Muscle of leg (tissue), 11 donors: ENCODE results near the gene TTLL6. TPM values are rescaled to one million over a fixed set of nuclear protein-coding genes. Genes with fewer than 3 reads are reported as not detected.
"Not testable (repeated sequence)": the region's sequence is repeated elsewhere in the genome, so short reads cannot be mapped to it uniquely, and the experiment has no call there.

Experiments
- DNase-seq: peaks from one replicate; pipeline ENCODE4 v3.0.0; 2013
- H3K27ac ChIP-seq: one replicate; pipeline ENCODE4 v1.5.1; 2013; ENCODE audit warnings: mild to moderate bottlenecking, low read length, control low read depth
- H3K27me3 ChIP-seq: one replicate; pipeline ENCODE4 v1.6.1; 2013; ENCODE audit warnings: low read length; ENCODE audit not compliant: control insufficient read depth, insufficient read depth
- H3K36me3 ChIP-seq: one replicate; pipeline ENCODE4 v1.6.1; 2013; ENCODE audit warnings: low read length; ENCODE audit not compliant: control insufficient read depth, insufficient read depth
- H3K4me1 ChIP-seq: one replicate; pipeline ENCODE4 v1.6.1; 2013; ENCODE audit warnings: low read length; ENCODE audit not compliant: control insufficient read depth, insufficient read depth
- H3K4me3 ChIP-seq: one replicate; pipeline ENCODE4 v1.5.1; 2013; ENCODE audit warnings: low read length, control low read depth
- H3K9me3 ChIP-seq: replicated peaks from 2 replicates; pipeline ENCODE4 v1.6.1; 2013; ENCODE audit warnings: low read depth, low read length; ENCODE audit not compliant: control insufficient read depth
- WGBS: methylation state at CpG from one replicate; pipeline ENCODE4 v1.1.5; 2013; ENCODE audit warnings: missing lambda C conversion rate; ENCODE audit not compliant: insufficient coverage; 5-methylcytosine and 5-hydroxymethylcytosine counted together
- polyA plus RNA-seq, 8 donors: library from polyadenylated mRNA; unstranded; fragments of 120-200 nt; gene quantifications; one replicate each; pipeline versions ENCODE4 v1.2.1 to v1.2.3, GENCODE V29; 2013; ENCODE audit warnings: inconsistent platforms in 1 of 8, low replicate concordance in 1 of 8; ENCODE audit not compliant: insufficient read length in 8 of 8, insufficient read depth in 1 of 8
- total RNA-seq: library from RNA; stranded (reverse); fragments of 120-200 nt; gene quantifications from one replicate; pipeline ENCODE4 v1.2.4, GENCODE V29; 2013

The TTLL6 gene
- total and polyA plus RNA-seq, 9 donors = 0.25 to 0.62 TPM; not detected in 7

GRCh38 chr17:48816438-48816773 lies 623 bp downstream of the TTLL6 start:
- 4% methylated on average over 7 of the region's 7 CpGs for WGBS
- DNase-seq = no peak
- peaks cover 10% of the 10 kb centered on the region for H3K4me1 ChIP-seq
- no peaks in the 10 kb centered on the region for H3K9me3 ChIP-seq
- H3K4me3 ChIP-seq = no peak overlapping the region
- H3K36me3 ChIP-seq = no peaks in the 10 kb centered on the region
- peaks cover 63% of the 10 kb centered on the region for H3K27me3 ChIP-seq
- H3K27ac ChIP-seq = no peak overlapping the region

DNA sequence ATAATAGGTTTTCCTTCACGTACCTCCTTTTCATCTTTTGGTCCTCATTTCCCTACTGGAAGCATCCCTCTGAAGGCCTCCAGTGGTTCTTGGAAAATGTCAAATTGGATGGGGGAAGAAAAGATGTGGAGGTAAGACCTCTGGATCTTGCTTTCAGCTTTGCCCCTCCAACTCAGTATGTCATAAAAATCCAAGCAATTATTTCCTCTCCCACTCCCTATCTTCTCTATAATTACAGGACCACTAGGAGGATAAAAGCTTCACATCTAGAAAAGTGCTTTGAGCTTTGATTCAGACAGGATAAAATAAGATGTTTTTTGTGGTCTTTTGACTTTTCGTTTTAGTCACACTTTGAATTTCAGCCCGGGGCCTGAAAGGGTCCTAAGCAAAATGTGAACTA lies 1.7 kb downstream of the TTLL6 start:
- no peaks in the 10 kb centered on the region for H3K36me3 ChIP-seq
- H3K27me3 ChIP-seq = peaks cover 64% of the 10 kb centered on the region
- no peak for DNase-seq
- 55% methylated on average over 2 of the region's 3 CpGs for WGBS
- no peaks in the 10 kb centered on the region for H3K9me3 ChIP-seq
- H3K4me3 ChIP-seq = no peak overlapping the region
- H3K4me1 ChIP-seq = peaks cover 10% of the 10 kb centered on the region
- H3K27ac ChIP-seq = no peak overlapping the region

- Histone ChIP-seq H3K4me3 (no peak overlapping the region), H3K27me3 (peaks cover 59% of the 10 kb centered on the region), H3K9me3 (no peaks in the 10 kb centered on the region), H3K36me3 (no peaks in the 10 kb centered on the region), H3K4me1 (peaks cover 10% of the 10 kb centered on the region), H3K27ac (no peak overlapping the region)
- WGBS = 51% methylated on average over 4 of the region's 7 CpGs
- DNase-seq = no peak
Observed at GRCh38 chr17:48814504-48814903, 2.5 kb downstream of the TTLL6 start.

DNA sequence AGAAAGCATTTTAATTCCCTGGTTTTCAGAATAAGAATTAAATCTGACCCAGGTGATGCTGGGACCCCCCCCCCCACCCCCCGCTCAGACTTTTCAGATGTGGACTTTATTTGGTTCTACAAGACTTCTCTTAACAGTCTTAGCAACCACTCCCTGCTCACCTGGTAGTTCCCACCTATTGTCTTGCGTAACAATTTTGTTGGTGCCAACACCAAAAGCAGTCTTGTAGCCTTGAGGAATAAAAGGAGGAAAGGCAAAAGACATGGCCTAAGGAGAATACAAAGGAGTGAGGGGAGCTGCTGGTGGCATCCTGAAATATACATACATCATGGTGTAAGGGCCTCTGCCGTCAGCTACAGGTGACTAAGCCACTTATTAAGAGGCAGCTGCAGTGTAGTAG lies 5.0 kb downstream of the TTLL6 start:
- Histone ChIP-seq H3K27ac (no peak overlapping the region), H3K4me1 (peaks cover 6% of the 10 kb centered on the region), H3K27me3 (peaks cover 40% of the 10 kb centered on the region), H3K4me3 (no peak overlapping the region), H3K36me3 (no peaks in the 10 kb centered on the region), H3K9me3 (no peaks in the 10 kb centered on the region)
- DNase-seq = no peak
- WGBS = 100% methylated on average over 1 of the region's 3 CpGs

DNA sequence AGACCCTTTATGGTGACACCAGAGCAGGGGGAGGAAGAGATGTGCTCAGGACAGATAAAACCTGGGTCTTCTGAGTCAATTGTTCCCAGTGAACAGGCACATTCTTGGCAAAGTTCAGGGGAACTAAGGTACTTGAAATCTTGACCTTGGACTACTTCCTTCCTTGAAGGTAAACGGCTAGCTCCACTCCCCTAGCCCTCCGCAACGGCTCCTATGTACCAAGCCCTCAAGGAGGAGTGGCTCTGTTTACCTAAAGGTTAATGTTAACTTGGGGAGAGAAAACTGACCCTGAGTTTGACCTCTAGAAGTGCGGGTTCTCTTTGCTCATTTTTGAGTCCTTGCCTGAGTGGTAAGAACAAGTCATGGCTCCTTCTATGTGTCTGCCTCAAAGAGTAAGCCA lies 7.8 kb downstream of the TTLL6 start:
- DNase-seq = no peak
- no peaks in the 10 kb centered on the region for H3K9me3 ChIP-seq
- H3K4me1 ChIP-seq = no peaks in the 10 kb centered on the region
- H3K4me3 ChIP-seq = no peak overlapping the region
- H3K36me3 ChIP-seq = no peaks in the 10 kb centered on the region
- H3K27ac ChIP-seq = no peak overlapping the region
- 83% methylated on average over 1 of the region's 4 CpGs for WGBS
- peaks cover 30% of the 10 kb centered on the region for H3K27me3 ChIP-seq

DNA sequence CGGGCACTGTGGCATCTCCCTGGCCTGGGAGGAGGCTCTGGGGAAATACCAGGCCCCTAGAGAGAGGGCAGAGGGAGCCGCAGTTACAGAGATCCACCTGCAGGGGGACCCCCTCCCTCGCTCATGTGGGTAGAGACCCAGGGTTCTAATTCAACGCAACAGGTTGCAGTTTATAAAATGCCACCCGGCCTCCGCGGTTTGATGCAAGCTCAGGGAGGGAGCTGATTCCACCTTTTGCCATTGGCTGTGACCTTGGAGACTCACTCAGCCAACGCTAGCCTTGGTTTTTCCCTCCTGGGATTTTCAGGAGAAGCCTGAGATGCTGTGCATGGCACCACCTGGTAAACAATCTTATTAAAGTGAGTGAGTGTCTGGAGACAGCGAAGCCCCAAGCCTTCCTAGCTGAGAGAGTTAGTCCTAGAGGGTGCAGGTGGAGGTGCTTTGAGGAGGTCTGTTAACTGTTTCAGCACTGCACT lies 12.1 kb downstream of the TTLL6 start:
- 1% methylated on average over 7 of the region's 9 CpGs for WGBS
- H3K4me1 ChIP-seq = peaks cover 9% of the 10 kb centered on the region
- no peak overlapping the region for H3K27ac ChIP-seq
- peaks cover 28% of the 10 kb centered on the region for H3K27me3 ChIP-seq
- no peak overlapping the region for H3K4me3 ChIP-seq
- H3K36me3 ChIP-seq = no peaks in the 10 kb centered on the region
- DNase-seq = no peak
- H3K9me3 ChIP-seq = no peaks in the 10 kb centered on the region

DNA sequence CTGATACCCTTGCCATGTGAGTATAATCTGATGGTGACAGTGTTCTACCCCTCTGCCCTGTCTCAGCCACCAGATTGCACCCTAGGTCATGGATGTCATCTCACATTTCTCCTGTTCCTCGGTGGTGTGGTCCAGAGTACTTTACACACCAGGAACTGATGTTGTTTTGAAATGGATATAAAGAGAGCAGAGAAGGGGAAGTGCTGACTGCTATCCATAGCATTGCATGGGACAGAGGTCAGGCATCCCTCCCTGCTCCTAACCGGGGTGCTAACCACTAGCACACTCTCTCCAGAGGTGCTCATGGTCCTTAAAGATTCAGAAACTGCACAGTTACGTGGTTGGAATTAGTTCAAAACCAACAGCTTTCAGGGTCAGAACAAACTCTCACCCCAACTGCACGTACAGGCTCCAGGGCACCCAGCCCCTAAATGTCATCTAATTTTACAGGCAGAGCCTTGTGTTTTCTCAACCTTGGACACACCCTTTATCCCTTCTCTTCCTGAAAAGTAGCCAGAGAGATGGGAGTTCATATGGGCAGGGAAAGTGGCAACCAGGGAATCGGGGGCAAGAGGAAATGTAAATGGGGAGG lies 16.3 kb downstream of the TTLL6 start:
- Histone ChIP-seq H3K4me1 (peaks cover 9% of the 10 kb centered on the region), H3K27ac (no peak overlapping the region), H3K9me3 (no peaks in the 10 kb centered on the region), H3K27me3 (peaks cover 37% of the 10 kb centered on the region), H3K4me3 (no peak overlapping the region), H3K36me3 (no peaks in the 10 kb centered on the region)
- DNase-seq = no peak
- WGBS = 58% methylated on average over 3 of the region's 5 CpGs

- 85% methylated on average over 8 of the region's 11 CpGs for WGBS
Observed at GRCh38 chr17:48799069-48799723, 17.8 kb downstream of the TTLL6 start.

GRCh38 chr17:48796163-48796522 lies 20.9 kb downstream of the TTLL6 start:
- not testable (repeated sequence) for H3K4me3 ChIP-seq
- WGBS = 24% methylated on average over 4 of the region's 6 CpGs
- H3K27me3 ChIP-seq = peaks cover 51% of the 10 kb centered on the region

More at GRCh38 chr17:48799069-48799723, 17.8 kb downstream of the TTLL6 start:
- Histone ChIP-seq H3K36me3 (no peaks in the 10 kb centered on the region), H3K27me3 (peaks cover 32% of the 10 kb centered on the region), H3K4me1 (peaks cover 9% of the 10 kb centered on the region), H3K27ac (no peak overlapping the region), H3K4me3 (no peak overlapping the region), H3K9me3 (no peaks in the 10 kb centered on the region)
- DNase-seq = no peak

DNA sequence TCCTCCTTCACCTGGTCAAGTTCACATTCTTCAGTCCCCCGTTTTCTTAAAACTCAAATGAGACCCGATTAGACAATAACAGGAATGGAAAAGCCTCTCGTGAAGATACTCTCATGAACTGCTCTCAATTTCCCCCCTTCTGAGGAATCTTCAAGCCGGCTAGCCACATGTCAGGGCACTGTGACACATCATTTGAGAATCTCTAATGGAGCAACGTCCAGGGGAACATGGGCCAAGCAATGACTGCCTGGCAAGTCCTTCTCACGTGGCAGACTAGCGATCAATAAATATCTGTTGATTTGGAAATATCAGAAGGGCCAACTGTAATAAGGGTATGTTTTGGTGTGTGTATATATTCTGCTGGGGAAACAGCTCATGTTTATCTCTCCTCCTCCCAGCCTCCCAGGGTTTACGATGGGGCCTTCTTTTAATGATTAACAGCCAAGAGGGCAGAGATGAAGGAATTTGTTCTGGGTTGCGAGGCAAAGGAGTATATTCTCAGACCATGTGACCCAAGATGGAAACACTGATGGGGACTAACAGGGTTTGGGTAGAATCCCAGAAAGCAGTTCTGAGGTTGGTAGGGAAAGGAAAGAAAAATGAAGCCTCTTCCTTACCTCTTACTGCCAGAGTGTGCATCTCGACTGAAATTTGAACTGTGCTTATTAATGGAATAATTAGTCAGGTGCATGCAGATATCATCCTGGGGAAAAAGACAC lies 21.4 kb downstream of the TTLL6 start:
- DNase-seq = no peak
- Histone ChIP-seq H3K9me3 (no peaks in the 10 kb centered on the region), H3K27me3 (peaks cover 53% of the 10 kb centered on the region), H3K4me3 (no peak overlapping the region), H3K27ac (no peak overlapping the region), H3K36me3 (no peaks in the 10 kb centered on the region), H3K4me1 (peaks cover 2% of the 10 kb centered on the region)
- 43% methylated on average over 7 of the region's 10 CpGs for WGBS

More at GRCh38 chr17:48796163-48796522, 20.9 kb downstream of the TTLL6 start:
- H3K9me3 ChIP-seq, H3K36me3 ChIP-seq, H3K4me1 ChIP-seq, DNase-seq, H3K27ac ChIP-seq: not testable (repeated sequence)
